ENCODE measurements around the gene ATP10B.

ATP10B gene

DNA sequence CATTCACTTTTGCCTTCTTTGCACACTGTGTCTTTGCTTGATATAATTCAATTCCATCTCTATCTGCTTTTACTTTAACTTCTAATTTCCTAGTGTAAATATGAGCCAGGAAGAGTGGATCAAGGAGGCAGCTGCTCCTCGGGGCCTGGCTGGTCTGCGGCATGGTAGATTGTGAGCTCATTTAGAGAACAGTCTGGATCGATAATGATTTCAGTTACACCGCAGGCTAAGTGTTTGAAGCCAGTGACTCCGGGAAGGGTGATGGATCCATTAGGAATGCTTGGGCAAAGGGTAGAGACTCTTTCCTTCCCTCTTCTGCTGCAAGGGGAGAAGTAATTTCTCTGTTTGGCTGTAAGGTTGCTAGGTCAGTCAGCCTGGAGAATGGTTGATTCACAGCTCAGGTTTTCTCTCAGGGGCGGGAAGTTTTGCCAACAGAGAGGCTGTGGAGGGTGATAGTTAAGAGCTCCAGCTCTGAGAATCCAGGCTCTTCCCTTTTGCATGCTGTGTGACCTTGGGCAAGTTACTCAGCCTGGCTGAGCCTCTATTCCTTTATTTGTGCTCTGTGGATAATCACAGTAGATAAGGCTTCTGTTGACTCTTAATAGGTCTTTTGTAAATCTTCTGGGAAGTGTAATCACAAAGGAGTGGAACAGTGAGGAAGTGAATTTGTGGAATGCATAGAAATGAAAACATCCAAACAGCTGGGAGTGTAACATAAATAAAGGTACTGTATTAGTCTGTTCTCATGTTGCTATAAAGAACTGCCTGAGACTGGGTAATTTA lies 331.2 kb downstream of the ATP10B start:
- TF ChIP-seq, protein P1, sequence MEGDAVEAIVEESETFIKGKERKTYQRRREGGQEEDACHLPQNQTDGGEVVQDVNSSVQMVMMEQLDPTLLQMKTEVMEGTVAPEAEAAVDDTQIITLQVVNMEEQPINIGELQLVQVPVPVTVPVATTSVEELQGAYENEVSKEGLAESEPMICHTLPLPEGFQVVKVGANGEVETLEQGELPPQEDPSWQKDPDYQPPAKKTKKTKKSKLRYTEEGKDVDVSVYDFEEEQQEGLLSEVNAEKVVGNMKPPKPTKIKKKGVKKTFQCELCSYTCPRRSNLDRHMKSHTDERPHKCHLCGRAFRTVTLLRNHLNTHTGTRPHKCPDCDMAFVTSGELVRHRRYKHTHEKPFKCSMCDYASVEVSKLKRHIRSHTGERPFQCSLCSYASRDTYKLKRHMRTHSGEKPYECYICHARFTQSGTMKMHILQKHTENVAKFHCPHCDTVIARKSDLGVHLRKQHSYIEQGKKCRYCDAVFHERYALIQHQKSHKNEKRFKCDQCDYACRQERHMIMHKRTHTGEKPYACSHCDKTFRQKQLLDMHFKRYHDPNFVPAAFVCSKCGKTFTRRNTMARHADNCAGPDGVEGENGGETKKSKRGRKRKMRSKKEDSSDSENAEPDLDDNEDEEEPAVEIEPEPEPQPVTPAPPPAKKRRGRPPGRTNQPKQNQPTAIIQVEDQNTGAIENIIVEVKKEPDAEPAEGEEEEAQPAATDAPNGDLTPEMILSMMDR (IDR thresholded peaks at IDR 0.05; ENCODE audit: low read depth, low read length, missing control alignments), result no peak
- H3K4me3 ChIP-seq (replicated peaks; ENCODE audit: low read depth, low read length), result no peak overlapping the region
- DNase-seq (ENCODE audit: extremely low read depth, low read depth), result no peak

DNA sequence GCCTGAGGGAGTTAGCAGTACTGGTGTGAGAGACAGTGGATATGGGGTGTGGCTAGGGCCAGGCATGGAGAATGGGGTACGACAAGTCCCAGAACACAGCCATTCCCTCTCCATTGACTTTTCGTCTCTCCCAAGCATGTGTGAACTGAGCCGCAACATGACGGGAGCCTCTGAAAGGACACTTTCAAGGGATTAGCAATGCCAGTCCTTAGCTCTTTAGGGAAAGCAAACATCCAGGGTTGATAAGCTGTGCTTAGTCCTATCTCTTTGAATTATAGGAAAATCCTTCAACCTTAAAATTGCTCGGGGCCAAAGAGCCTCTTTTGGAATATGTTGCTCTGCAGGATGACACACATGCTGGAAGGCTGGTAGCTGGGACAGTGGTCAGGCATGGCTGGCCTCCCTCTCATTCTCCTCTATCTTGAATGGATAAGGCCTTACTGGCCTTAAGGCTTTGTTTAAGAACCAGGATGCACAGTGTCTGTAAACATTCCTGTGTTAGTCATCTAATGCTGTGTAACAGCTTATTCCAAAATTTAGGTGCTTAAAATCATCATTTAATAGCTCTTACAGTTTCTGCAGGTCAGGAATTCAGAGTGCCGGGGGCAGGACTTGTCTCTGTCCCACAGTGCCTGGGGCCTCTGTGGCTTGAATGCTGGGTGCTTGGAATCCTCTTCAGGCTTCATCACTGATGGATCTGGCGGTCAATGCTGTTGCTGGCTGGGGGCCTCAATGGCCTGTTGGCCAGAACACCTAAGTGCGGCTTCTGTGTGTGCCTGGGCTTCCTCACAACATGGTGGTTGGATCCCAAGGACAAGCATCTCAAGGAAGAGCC lies 335.1 kb downstream of the ATP10B start:
- H3K4me3 ChIP-seq (replicated peaks; ENCODE audit: low read depth, low read length), result no peak overlapping the region
- no peak for DNase-seq (ENCODE audit: extremely low read depth, low read depth)
- TF ChIP-seq, protein P1 (IDR thresholded peaks at IDR 0.05; ENCODE audit: low read depth, low read length, missing control alignments), result no peak

DNA sequence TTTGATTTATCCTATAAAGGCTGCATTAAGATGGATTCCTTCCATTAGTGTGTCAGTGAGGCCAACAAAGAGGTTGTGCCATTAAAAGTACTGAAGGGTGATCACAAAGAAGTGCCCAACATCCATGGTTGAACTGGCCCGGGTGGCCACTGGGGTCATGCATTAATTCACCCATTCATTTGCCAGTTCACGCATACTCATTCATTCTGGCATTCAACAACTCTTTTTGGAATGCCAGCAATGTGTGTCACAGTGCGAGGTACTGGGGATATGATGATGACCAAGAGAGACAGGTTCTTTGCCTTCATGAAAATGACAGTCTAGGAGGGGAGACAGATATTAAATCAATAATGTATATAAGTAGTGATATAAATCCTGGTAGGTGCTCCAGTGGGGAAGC lies 337.1 kb downstream of the ATP10B start:
- TF ChIP-seq, protein P1 (IDR thresholded peaks at IDR 0.05; ENCODE audit: low read depth, low read length, missing control alignments), result no peak
- no peak for DNase-seq (ENCODE audit: extremely low read depth, low read depth)
- H3K4me3 ChIP-seq (replicated peaks; ENCODE audit: low read depth, low read length), result no peak overlapping the region

DNA sequence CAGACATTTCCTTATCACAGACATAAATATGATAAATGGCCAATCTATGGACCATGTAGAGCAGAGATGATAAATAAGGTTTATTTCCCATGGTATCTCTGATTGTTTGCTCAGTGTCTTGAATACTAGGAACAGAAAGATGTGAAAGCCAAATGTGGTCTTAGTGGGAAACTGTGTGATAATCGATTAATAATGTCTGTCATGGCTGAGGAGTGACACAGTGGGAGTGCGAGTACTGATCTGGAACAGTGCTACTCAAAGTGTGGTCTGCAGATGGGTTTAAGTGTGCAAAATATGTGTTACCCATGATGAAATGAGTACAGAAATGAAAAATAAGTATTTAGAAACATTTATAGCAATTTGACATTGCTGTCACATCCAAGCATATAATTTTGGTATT lies 337.8 kb downstream of the ATP10B start:
- no peak overlapping the region for H3K4me3 ChIP-seq (replicated peaks; ENCODE audit: low read depth, low read length)
- DNase-seq (ENCODE audit: extremely low read depth, low read depth), result no peak
- TF ChIP-seq, protein P1 (IDR thresholded peaks at IDR 0.05; ENCODE audit: low read depth, low read length, missing control alignments), result no peak

DNA sequence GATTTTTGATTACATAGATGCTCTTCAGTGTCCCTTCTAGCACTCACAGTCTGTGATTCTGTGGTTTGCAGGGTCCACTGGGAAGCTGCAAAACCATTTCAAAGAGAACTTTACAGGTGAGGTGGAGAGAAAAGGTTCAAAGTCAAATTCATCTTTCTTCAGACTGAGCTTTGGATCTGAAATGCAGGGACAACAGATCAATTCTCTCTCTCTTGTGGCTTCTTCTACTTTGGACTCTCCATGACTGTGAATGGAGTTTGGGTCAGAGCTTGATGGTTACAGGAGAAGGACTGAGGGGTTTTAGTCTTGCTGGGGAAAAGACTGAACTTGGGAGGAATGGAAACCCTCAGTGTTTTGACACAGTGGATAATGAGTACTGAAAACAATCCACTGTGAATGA lies 338.5 kb downstream of the ATP10B start:
- TF ChIP-seq, protein P1 (IDR thresholded peaks at IDR 0.05; ENCODE audit: low read depth, low read length, missing control alignments), result no peak
- no peak overlapping the region for H3K4me3 ChIP-seq (replicated peaks; ENCODE audit: low read depth, low read length)
- DNase-seq (ENCODE audit: extremely low read depth, low read depth), result no peak
